Ishikawa (cell line): ENCODE results near the gene MTARC2.

Source experiments
- CEBPB ChIP-seq: IDR thresholded peaks from 2 replicates; pipeline ENCODE4 v1.6.1; 2012
- CREB1 ChIP-seq: IDR thresholded peaks from 2 replicates; pipeline ENCODE4 v1.6.1; 2012; ENCODE audit warnings: low read depth
- EGR1 ChIP-seq: IDR thresholded peaks from 2 replicates; pipeline ENCODE4 v1.6.1; 2012
- EP300 ChIP-seq: IDR thresholded peaks from 2 replicates; pipeline ENCODE4 v1.6.1; 2012; ENCODE audit warnings: borderline replicate concordance
- FOXM1 ChIP-seq: IDR thresholded peaks from 2 replicates; pipeline ENCODE4 v1.6.1; 2012; ENCODE audit warnings: low read depth, borderline replicate concordance
- RAD21 ChIP-seq: IDR thresholded peaks from 2 replicates; pipeline ENCODE4 v1.6.1; 2012; ENCODE audit warnings: low read depth
- TAF1 ChIP-seq: IDR thresholded peaks from 2 replicates; pipeline ENCODE4 v1.6.1; 2012; ENCODE audit warnings: low read depth, mild to moderate bottlenecking
- TCF12 ChIP-seq: IDR thresholded peaks from 2 replicates; pipeline ENCODE4 v1.6.1; 2012; ENCODE audit warnings: low read depth
- USF1 ChIP-seq: IDR thresholded peaks from 2 replicates; pipeline ENCODE4 v1.6.1; 2012
- YY1 ChIP-seq: IDR thresholded peaks from 2 replicates; pipeline ENCODE4 v1.6.1; 2012; ENCODE audit warnings: low read depth
- TF ChIP-seq, protein P1 (sequence below): IDR thresholded peaks from 2 replicates; pipeline ENCODE4 v1.6.1; 2012; ENCODE audit warnings: low read depth, mild to moderate bottlenecking
- TF ChIP-seq, protein P2 (sequence below): IDR thresholded peaks from 2 replicates; pipeline ENCODE4 v1.6.1; 2012

DNA sequence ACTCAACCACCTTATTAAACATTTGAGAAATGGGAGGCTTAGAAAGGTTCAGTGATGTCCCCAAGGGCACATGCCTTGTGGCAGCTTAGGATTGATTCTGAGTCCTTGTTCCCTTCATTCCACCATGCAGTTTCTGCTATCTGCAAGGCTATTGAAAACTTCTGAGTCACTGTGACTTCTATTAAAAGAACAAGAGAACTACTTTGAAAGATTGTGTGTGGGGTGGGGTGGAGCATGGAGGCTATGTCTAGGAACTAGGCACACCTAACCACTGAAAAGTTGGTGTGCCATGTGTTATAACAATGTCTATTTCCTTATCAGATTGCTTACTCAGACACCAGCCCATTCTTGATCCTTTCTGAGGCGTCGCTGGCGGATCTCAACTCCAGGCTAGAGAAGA is 49.4 kb downstream of the MTARC2 start:
- TF ChIP-seq EP300 (no peak), TAF1 (no peak), CEBPB (no peak), RAD21 (no peak), YY1 (no peak), FOXM1 (no peak), EGR1 (no peak), USF1 (no peak), CREB1 (no peak), TCF12 (no peak)
- TF ChIP-seq, protein P1, sequence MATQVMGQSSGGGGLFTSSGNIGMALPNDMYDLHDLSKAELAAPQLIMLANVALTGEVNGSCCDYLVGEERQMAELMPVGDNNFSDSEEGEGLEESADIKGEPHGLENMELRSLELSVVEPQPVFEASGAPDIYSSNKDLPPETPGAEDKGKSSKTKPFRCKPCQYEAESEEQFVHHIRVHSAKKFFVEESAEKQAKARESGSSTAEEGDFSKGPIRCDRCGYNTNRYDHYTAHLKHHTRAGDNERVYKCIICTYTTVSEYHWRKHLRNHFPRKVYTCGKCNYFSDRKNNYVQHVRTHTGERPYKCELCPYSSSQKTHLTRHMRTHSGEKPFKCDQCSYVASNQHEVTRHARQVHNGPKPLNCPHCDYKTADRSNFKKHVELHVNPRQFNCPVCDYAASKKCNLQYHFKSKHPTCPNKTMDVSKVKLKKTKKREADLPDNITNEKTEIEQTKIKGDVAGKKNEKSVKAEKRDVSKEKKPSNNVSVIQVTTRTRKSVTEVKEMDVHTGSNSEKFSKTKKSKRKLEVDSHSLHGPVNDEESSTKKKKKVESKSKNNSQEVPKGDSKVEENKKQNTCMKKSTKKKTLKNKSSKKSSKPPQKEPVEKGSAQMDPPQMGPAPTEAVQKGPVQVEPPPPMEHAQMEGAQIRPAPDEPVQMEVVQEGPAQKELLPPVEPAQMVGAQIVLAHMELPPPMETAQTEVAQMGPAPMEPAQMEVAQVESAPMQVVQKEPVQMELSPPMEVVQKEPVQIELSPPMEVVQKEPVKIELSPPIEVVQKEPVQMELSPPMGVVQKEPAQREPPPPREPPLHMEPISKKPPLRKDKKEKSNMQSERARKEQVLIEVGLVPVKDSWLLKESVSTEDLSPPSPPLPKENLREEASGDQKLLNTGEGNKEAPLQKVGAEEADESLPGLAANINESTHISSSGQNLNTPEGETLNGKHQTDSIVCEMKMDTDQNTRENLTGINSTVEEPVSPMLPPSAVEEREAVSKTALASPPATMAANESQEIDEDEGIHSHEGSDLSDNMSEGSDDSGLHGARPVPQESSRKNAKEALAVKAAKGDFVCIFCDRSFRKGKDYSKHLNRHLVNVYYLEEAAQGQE = no peak
- TF ChIP-seq, protein P2, sequence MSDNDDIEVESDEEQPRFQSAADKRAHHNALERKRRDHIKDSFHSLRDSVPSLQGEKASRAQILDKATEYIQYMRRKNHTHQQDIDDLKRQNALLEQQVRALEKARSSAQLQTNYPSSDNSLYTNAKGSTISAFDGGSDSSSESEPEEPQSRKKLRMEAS = no peak
